IPS-NIHi11 (cell line): Measurements from ENCODE around the gene ROBO1.

ENCODE experiments used
- DNase-seq: peaks from one replicate; pipeline ENCODE4 v3.0.0; 2012; ENCODE audit warnings: mixed read lengths, low spot score

Gene ROBO1

GRCh38 chr3:78613421-78613879, 1154.3 kb downstream of the ROBO1 start:
- no peak for DNase-seq

GRCh38 chr3:78611278-78611677, 1156.5 kb downstream of the ROBO1 start:
- no peak for DNase-seq

GRCh38 chr3:78610462-78611125, 1157.2 kb downstream of the ROBO1 start:
- no peak for DNase-seq

GRCh38 chr3:78606756-78607155, 1161.0 kb downstream of the ROBO1 start:
- no peak for DNase-seq

- no peak for DNase-seq
These were observed 1162.6 kb downstream of the ROBO1 start for GRCh38 chr3:78605178-78605577.

- no peak for DNase-seq
These were observed 1163.5 kb downstream of the ROBO1 start for GRCh38 chr3:78604341-78604740.

- no peak for DNase-seq
These were observed 1166.5 kb downstream of the ROBO1 start for GRCh38 chr3:78601249-78601648.

- no peak for DNase-seq
These were observed 1178.0 kb downstream of the ROBO1 start for GRCh38 chr3:78589778-78590177.

- DNase-seq = no peak
These were observed 1178.7 kb downstream of the ROBO1 start for GRCh38 chr3:78588906-78589621.

GRCh38 chr3:78580681-78581080, 1187.1 kb downstream of the ROBO1 start:
- no peak for DNase-seq

- DNase-seq = no peak
These were observed 1196.3 kb downstream of the ROBO1 start for GRCh38 chr3:78571486-78571885.

GRCh38 chr3:78570496-78570895, 1197.3 kb downstream of the ROBO1 start:
- no peak for DNase-seq

GRCh38 chr3:78569804-78570203, 1198.0 kb downstream of the ROBO1 start:
- no peak for DNase-seq

- no peak for DNase-seq
These were observed 1202.1 kb downstream of the ROBO1 start for GRCh38 chr3:78565712-78566111.

GRCh38 chr3:78562328-78562727, 1205.5 kb downstream of the ROBO1 start:
- DNase-seq = no peak
